HCT116 (cell line): ENCODE data around the gene C1R. TPM values are rescaled to one million over a fixed set of nuclear protein-coding genes. Genes with fewer than 3 reads are reported as not detected.

ENCODE experiments used
- ATAC-seq: fragments of 200-7000 bp; cut with Tn5 transposase; 2 replicates; pipeline ENCODE4 v1.9.1; 2020; ENCODE audit warnings: mild to moderate bottlenecking, moderate library complexity
- BruUV-seq: library from RNA; stranded (reverse); fragments of 400-500 nt; replicated peaks from 2 replicates; lab custom pipeline; 2021; lab: Mats Ljungman, UMichigan
- CTCF ChIA-PET: fragments of 300-600 bp; sonication (Branson Sonifier 250); formaldehyde crosslinking; loops from one replicate; lab custom pipeline; 2021; ENCODE audit warnings: antibody characterized with exemption; lab: Charles Lee
- POLR2A ChIA-PET: fragments of 300-600, 350-600 bp; sonication (Branson Sonifier 250); formaldehyde crosslinking; loops from one replicate; lab custom pipeline; 2021; ENCODE audit warnings: antibody characterized with exemption; lab: Charles Lee
- RAD21 ChIA-PET, 2 experiments: fragments of 300-600 bp; sonication (Branson Sonifier 250); formaldehyde crosslinking; loops; one replicate each; lab custom pipeline; 2023; ENCODE audit warnings: low total read pairs in 2 of 2; ENCODE audit not compliant: uncharacterized antibody in 2 of 2, unreplicated experiment in 2 of 2, low non-redundant PET in 1 of 2; lab: Charles Lee
- DNase-seq: peaks from one replicate; pipeline ENCODE4 v3.0.0-alpha.2; 2010; ENCODE audit warnings: low read depth, low spot score
- H2AFZ ChIP-seq: fragments of 200-600 bp; shearing (Covaris generic), sonication (generic); 2 replicates; pipeline ENCODE4 v1.6.1; 2017; ENCODE audit warnings: low read depth, mixed run types, mixed read lengths, antibody characterized with exemption, low read length; ENCODE audit not compliant: poor library complexity, severe bottlenecking
- H3K27ac ChIP-seq: 2 replicates; pipeline ENCODE4 v1.5.1; 2012; ENCODE audit warnings: low read depth, low read length
- H3K27me3 ChIP-seq: fragments of 200-600 bp; sonication (generic); 2 replicates; pipeline ENCODE4 v1.6.1; 2016; ENCODE audit warnings: mixed run types, low read length, mixed read lengths; ENCODE audit not compliant: insufficient read depth
- H3K36me3 ChIP-seq, 2 experiments: fragments of 200-500 bp in 1 of 2; fragments of 200-600 bp in 1 of 2; sonication (Bioruptor generic) in 1 of 2; sonication (generic) in 1 of 2; 2 replicates each; pipeline versions ENCODE4 v1.5.1 to v1.6.1; 2014 to 2016; ENCODE audit warnings: low read length in 2 of 2, inconsistent platforms in 1 of 2, mixed read lengths in 1 of 2, mixed run types in 1 of 2; ENCODE audit not compliant: insufficient read depth in 2 of 2, control insufficient read depth in 1 of 2
- H3K4me1 ChIP-seq, 2 experiments: fragments of 200-600 bp in 1 of 2; sonication (generic) in 1 of 2; 2 replicates each; pipeline versions ENCODE4 v1.5.1 to v1.6.1; 2012 to 2017; ENCODE audit warnings: low read length in 2 of 2, inconsistent platforms in 1 of 2, mild to moderate bottlenecking in 1 of 2, mixed read lengths in 1 of 2, mixed run types in 1 of 2, moderate library complexity in 1 of 2; ENCODE audit not compliant: insufficient read depth in 2 of 2, control insufficient read depth in 1 of 2
- H3K4me2 ChIP-seq: fragments of 200-600 bp; sonication (generic); 2 replicates; pipeline ENCODE4 v1.6.1; 2017; ENCODE audit warnings: mixed run types, low read length, mixed read lengths
- H3K4me3 ChIP-seq, 2 experiments: fragments of 200-600 bp in 1 of 2; sonication (generic) in 1 of 2; replicated peaks in 1 of 2; 2 replicates each; pipeline ENCODE4 v1.5.1; 2011 to 2016; ENCODE audit warnings: low read length in 2 of 2, control low read depth in 1 of 2, low read depth in 1 of 2, mild to moderate bottlenecking in 1 of 2, mixed read lengths in 1 of 2, mixed run types in 1 of 2
- H3K79me2 ChIP-seq: fragments of 200-600 bp; sonication (generic); 2 replicates; pipeline ENCODE4 v1.6.1; 2017; ENCODE audit warnings: mild to moderate bottlenecking, mixed run types, low read length, moderate library complexity, mixed read lengths; ENCODE audit not compliant: insufficient read depth
- H3K9ac ChIP-seq: fragments of 200-600 bp; sonication (generic); 2 replicates; pipeline ENCODE4 v1.6.1; 2016; ENCODE audit warnings: low read length, mixed read lengths
- H3K9me2 ChIP-seq: fragments of 200-600 bp; sonication (generic), shearing (Covaris generic); 2 replicates; pipeline ENCODE4 v1.6.1; 2017; ENCODE audit warnings: mixed run types, mild to moderate bottlenecking, moderate library complexity; ENCODE audit not compliant: insufficient read depth
- H3K9me3 ChIP-seq, 2 experiments: fragments of 200-500 bp in 1 of 2; fragments of 200-600 bp in 1 of 2; sonication (Bioruptor generic) in 1 of 2; sonication (generic) in 1 of 2; 2 replicates each; pipeline ENCODE4 v1.6.1; 2014 to 2017; ENCODE audit warnings: low read length in 2 of 2, mixed read lengths in 2 of 2, inconsistent platforms in 1 of 2, low read depth in 1 of 2, mild to moderate bottlenecking in 1 of 2, mixed run types in 1 of 2, moderate library complexity in 1 of 2; ENCODE audit not compliant: control insufficient read depth in 1 of 2, insufficient read depth in 1 of 2
- H4K20me1 ChIP-seq: fragments of 200-600 bp; sonication (generic), shearing (Covaris generic); 2 replicates; pipeline ENCODE4 v1.6.1; 2017; ENCODE audit warnings: mixed run types, mild to moderate bottlenecking, moderate library complexity; ENCODE audit not compliant: insufficient read depth
- EZH2 ChIP-seq: fragments of 200-600 bp; sonication (generic); IDR thresholded peaks from 2 replicates; pipeline ENCODE4 v1.6.1; 2017; ENCODE audit warnings: antibody characterized with exemption, mixed run types
- EZH2phosphoT487 ChIP-seq: fragments of 200-600 bp; IDR thresholded peaks from 2 replicates; pipeline ENCODE4 v1.6.1; 2018; ENCODE audit warnings: antibody characterized with exemption, borderline replicate concordance
- FOSL1 ChIP-seq: IDR thresholded peaks from 2 replicates; pipeline ENCODE4 v1.6.1; 2012; ENCODE audit warnings: low read depth
- POLR2A ChIP-seq: IDR thresholded peaks from 2 replicates; pipeline ENCODE4 v1.7.0; 2011; ENCODE audit warnings: borderline replicate concordance; ENCODE audit not compliant: insufficient read depth, insufficient read length; ENCODE audit errors: extremely low read depth
- RAD21 ChIP-seq: IDR thresholded peaks from 2 replicates; pipeline ENCODE4 v1.6.1; 2012; ENCODE audit warnings: low read depth, mild to moderate bottlenecking
- SP1 ChIP-seq: IDR thresholded peaks from 2 replicates; pipeline ENCODE4 v1.6.1; 2012; ENCODE audit warnings: low read depth
- SRF ChIP-seq: IDR thresholded peaks from 2 replicates; pipeline ENCODE4 v1.6.1; 2012; ENCODE audit warnings: low read depth
- YY1 ChIP-seq: IDR thresholded peaks from 2 replicates; pipeline ENCODE4 v1.6.1; 2011; ENCODE audit warnings: low read length, low read depth, moderate library complexity, mild to moderate bottlenecking; ENCODE audit not compliant: insufficient replicate concordance; ENCODE audit errors: extremely low read depth
- ZNF274 ChIP-seq: fragments of 200-500 bp; sonication (Bioruptor generic); IDR thresholded peaks from 2 replicates; pipeline ENCODE4 v1.6.1; 2014; ENCODE audit warnings: mild to moderate bottlenecking, low read depth, low read length, inconsistent platforms
- intact Hi-C: fragments of 100-400 bp; cut with micrococcal nuclease; formaldehyde crosslinking; loops from 2 replicates; pipeline ENCODE4 v1.10.0; 2022
- total RNA-seq: library from RNA; stranded (reverse); gene quantifications from one replicate; pipeline ENCODE4 v1.2.1, GENCODE V29; 2021; ENCODE audit not compliant: unreplicated experiment
- TF ChIP-seq, protein P1 (sequence below): IDR thresholded peaks from 2 replicates; pipeline ENCODE4 v1.6.1; 2012
- TF ChIP-seq, protein P2 (sequence below): IDR thresholded peaks from 2 replicates; pipeline ENCODE4 v1.6.1; 2011; ENCODE audit warnings: mild to moderate bottlenecking, low read length, moderate library complexity; ENCODE audit not compliant: insufficient replicate concordance; ENCODE audit errors: extremely low read depth
- TF ChIP-seq, protein P3 (sequence below): IDR thresholded peaks from 2 replicates; pipeline ENCODE4 v1.6.1; 2012; ENCODE audit warnings: low read depth
- TF ChIP-seq, protein P4 (sequence below), 3 experiments: fragments of 200-600 bp in 1 of 3; sonication (generic) in 1 of 3; IDR thresholded peaks in 2 of 3; conservative IDR thresholded peaks in 1 of 3; 2 replicates each; pipeline ENCODE4 v1.5.1; 2012 to 2017; ENCODE audit warnings: low read depth in 2 of 3, low read length in 2 of 3, antibody characterized with exemption in 1 of 3, borderline replicate concordance in 1 of 3, control low read depth in 1 of 3, mild to moderate bottlenecking in 1 of 3, mixed read lengths in 1 of 3, mixed run types in 1 of 3, moderate library complexity in 1 of 3; ENCODE audit not compliant: insufficient read depth in 1 of 3

C1R gene
- total RNA-seq, 1 experiment from 2014 or later: 4.3 TPM

DNA sequence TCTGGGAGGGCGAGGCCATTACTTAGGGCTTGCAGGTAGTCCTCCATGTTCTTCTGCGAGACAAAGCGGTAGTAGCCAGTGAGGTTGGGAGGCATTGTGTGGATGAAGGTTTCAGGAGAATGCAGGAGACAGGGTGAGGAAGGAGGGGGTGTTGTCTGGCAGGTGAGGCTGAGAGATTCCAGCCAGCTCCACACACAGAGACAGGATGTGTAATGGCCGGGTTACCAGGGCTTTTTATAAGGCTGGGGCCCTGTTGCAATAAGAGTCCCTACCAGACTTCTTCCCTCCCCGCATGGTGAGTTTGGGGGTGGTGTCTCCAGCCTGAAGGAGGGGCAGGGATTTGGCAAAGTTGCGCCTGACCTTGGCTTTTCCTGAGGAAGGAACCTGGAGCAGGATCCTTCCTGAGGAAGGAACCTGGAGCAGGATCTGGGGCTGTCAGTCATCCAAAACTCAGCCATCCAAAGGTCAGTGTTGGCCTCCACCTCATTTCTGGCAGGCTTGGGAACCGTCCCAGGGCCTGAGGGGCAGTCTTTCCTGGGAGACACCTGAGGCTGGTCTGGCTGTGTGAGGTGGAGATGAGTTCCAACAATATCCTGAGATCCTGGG is 36.5 kb upstream of the C1R start, which contains the start of gene RBP5:
Gene RBP5, minus strand, starts transcription at position 209 of the 606 bp plus-strand sequence. Its CDS starts 114 bp downstream, at position 95.
- DNase-seq (no peak), ATAC-seq (no peak)
- intact Hi-C loops: no loop called here
- POLR2A ChIA-PET: no interaction called here
- CTCF ChIA-PET: no interaction called here
- Histone ChIP-seq H3K79me2 (no peaks in the 10 kb centered on the region), H2AFZ (no peak within 1 kb of the TSS), H3K4me1 (peaks cover 7 to 35% of the 10 kb centered on the region in 2 experiments), H3K27me3 (no peaks in the 10 kb centered on the region), H3K9ac (peak within 1 kb of the TSS; percentile 59), H3K36me3 (no peaks in the 10 kb centered on the region; a peak in 1 of 4 replicates), H3K9me3 (no peaks in the 10 kb centered on the region), H3K4me2 (peak within 1 kb of the TSS; percentile 73), H3K9me2 (no peaks in the 10 kb centered on the region), H4K20me1 (no peaks in the 10 kb centered on the region), H3K4me3 (peak within 1 kb of the TSS; percentile 51 to 59), H3K27ac (peak within 1 kb of the TSS; percentile 18; the same call in 1 of the 2 replicates)
- BruUV-seq: no TSS peak
- RAD21 ChIA-PET: no interaction called here
- TF ChIP-seq, protein P1, sequence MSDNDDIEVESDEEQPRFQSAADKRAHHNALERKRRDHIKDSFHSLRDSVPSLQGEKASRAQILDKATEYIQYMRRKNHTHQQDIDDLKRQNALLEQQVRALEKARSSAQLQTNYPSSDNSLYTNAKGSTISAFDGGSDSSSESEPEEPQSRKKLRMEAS: no peak
- TF ChIP-seq ZNF274: no peak
- TF ChIP-seq, protein P2, sequence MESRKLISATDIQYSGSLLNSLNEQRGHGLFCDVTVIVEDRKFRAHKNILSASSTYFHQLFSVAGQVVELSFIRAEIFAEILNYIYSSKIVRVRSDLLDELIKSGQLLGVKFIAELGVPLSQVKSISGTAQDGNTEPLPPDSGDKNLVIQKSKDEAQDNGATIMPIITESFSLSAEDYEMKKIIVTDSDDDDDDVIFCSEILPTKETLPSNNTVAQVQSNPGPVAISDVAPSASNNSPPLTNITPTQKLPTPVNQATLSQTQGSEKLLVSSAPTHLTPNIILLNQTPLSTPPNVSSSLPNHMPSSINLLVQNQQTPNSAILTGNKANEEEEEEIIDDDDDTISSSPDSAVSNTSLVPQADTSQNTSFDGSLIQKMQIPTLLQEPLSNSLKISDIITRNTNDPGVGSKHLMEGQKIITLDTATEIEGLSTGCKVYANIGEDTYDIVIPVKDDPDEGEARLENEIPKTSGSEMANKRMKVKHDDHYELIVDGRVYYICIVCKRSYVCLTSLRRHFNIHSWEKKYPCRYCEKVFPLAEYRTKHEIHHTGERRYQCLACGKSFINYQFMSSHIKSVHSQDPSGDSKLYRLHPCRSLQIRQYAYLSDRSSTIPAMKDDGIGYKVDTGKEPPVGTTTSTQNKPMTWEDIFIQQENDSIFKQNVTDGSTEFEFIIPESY: no peak
- TF ChIP-seq SP1: no peak
- no peak for TF ChIP-seq EZH2
- TF ChIP-seq POLR2A: no peak
- TF ChIP-seq EZH2phosphoT487: no peak
- no peak for TF ChIP-seq FOSL1
- TF ChIP-seq RAD21: no peak
- TF ChIP-seq SRF: no peak
- TF ChIP-seq YY1: no peak
- TF ChIP-seq, protein P3, sequence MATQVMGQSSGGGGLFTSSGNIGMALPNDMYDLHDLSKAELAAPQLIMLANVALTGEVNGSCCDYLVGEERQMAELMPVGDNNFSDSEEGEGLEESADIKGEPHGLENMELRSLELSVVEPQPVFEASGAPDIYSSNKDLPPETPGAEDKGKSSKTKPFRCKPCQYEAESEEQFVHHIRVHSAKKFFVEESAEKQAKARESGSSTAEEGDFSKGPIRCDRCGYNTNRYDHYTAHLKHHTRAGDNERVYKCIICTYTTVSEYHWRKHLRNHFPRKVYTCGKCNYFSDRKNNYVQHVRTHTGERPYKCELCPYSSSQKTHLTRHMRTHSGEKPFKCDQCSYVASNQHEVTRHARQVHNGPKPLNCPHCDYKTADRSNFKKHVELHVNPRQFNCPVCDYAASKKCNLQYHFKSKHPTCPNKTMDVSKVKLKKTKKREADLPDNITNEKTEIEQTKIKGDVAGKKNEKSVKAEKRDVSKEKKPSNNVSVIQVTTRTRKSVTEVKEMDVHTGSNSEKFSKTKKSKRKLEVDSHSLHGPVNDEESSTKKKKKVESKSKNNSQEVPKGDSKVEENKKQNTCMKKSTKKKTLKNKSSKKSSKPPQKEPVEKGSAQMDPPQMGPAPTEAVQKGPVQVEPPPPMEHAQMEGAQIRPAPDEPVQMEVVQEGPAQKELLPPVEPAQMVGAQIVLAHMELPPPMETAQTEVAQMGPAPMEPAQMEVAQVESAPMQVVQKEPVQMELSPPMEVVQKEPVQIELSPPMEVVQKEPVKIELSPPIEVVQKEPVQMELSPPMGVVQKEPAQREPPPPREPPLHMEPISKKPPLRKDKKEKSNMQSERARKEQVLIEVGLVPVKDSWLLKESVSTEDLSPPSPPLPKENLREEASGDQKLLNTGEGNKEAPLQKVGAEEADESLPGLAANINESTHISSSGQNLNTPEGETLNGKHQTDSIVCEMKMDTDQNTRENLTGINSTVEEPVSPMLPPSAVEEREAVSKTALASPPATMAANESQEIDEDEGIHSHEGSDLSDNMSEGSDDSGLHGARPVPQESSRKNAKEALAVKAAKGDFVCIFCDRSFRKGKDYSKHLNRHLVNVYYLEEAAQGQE: no peak
- TF ChIP-seq, protein P4, sequence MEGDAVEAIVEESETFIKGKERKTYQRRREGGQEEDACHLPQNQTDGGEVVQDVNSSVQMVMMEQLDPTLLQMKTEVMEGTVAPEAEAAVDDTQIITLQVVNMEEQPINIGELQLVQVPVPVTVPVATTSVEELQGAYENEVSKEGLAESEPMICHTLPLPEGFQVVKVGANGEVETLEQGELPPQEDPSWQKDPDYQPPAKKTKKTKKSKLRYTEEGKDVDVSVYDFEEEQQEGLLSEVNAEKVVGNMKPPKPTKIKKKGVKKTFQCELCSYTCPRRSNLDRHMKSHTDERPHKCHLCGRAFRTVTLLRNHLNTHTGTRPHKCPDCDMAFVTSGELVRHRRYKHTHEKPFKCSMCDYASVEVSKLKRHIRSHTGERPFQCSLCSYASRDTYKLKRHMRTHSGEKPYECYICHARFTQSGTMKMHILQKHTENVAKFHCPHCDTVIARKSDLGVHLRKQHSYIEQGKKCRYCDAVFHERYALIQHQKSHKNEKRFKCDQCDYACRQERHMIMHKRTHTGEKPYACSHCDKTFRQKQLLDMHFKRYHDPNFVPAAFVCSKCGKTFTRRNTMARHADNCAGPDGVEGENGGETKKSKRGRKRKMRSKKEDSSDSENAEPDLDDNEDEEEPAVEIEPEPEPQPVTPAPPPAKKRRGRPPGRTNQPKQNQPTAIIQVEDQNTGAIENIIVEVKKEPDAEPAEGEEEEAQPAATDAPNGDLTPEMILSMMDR (IDR thresholded peaks at IDR 0.05 in 2 of 3, conservative IDR thresholded peaks at IDR 0.05 in 1 of 3; ENCODE audit: borderline replicate concordance in 1 of 3, insufficient read depth in 1 of 3, low read depth in 2 of 3, low read length in 2 of 3): no peak
- TF ChIP-seq, all 23 proteins: peak for 0
